A549 (cell line): ENCODE measurements around the gene COIL.

ENCODE experiments used
- CTCF ChIP-seq: fragments of >200 bp; sonication (Bioruptor Twin); formaldehyde crosslinking; IDR thresholded peaks from 3 replicates; pipeline ENCODE4 v1.5.1; 2016
- EP300 ChIP-seq, 2 experiments: fragments of >200 bp; sonication (Bioruptor Twin); formaldehyde crosslinking; IDR thresholded peaks; 2 replicates in 1 of 2; 3 replicates in 1 of 2; pipeline ENCODE4 v1.6.1; 2016 to 2017
- JUNB ChIP-seq: fragments of >200 bp; sonication (Bioruptor Twin); formaldehyde crosslinking; IDR thresholded peaks from 2 replicates; pipeline ENCODE4 v1.6.1; 2016
- KDM1A ChIP-seq: fragments of 200-600 bp; sonication (generic); IDR thresholded peaks from 2 replicates; pipeline ENCODE4 v1.6.1; 2016; ENCODE audit warnings: low read depth, mild to moderate bottlenecking
- MYC ChIP-seq: IDR thresholded peaks from 2 replicates; pipeline ENCODE4 v1.6.1; 2012; ENCODE audit warnings: mild to moderate bottlenecking, inconsistent platforms, low read length, improper control_type of control experiment, borderline replicate concordance
- POLR2A ChIP-seq: IDR thresholded peaks from 2 replicates; pipeline ENCODE4 v1.6.1; 2012; ENCODE audit warnings: mild to moderate bottlenecking, low read length
- RAD21 ChIP-seq, 2 experiments: fragments of >200 bp in 1 of 2; sonication (Bioruptor Twin) in 1 of 2; formaldehyde crosslinking in 1 of 2; IDR thresholded peaks in 1 of 2; conservative IDR thresholded peaks in 1 of 2; 2 replicates in 1 of 2; 3 replicates in 1 of 2; pipeline ENCODE4 v1.6.1; 2012 to 2018; ENCODE audit warnings: inconsistent platforms in 1 of 2
- TP53 ChIP-seq: fragments of 250-450 bp; sonication (Bioruptor Pico); IDR thresholded peaks from 2 replicates; pipeline ENCODE4 v1.5.0; 2021; ENCODE audit warnings: mild to moderate bottlenecking, moderate library complexity
- USF2 ChIP-seq: fragments of 450-650 bp; IDR thresholded peaks from 2 replicates; pipeline ENCODE4 v1.6.1; 2014; ENCODE audit warnings: antibody characterized with exemption
- TF ChIP-seq, protein P1 (sequence below): fragments of 200-600 bp; sonication (generic); IDR thresholded peaks from 2 replicates; pipeline ENCODE4 v1.6.1; 2016; ENCODE audit warnings: antibody characterized with exemption, mild to moderate bottlenecking, moderate library complexity

DNA sequence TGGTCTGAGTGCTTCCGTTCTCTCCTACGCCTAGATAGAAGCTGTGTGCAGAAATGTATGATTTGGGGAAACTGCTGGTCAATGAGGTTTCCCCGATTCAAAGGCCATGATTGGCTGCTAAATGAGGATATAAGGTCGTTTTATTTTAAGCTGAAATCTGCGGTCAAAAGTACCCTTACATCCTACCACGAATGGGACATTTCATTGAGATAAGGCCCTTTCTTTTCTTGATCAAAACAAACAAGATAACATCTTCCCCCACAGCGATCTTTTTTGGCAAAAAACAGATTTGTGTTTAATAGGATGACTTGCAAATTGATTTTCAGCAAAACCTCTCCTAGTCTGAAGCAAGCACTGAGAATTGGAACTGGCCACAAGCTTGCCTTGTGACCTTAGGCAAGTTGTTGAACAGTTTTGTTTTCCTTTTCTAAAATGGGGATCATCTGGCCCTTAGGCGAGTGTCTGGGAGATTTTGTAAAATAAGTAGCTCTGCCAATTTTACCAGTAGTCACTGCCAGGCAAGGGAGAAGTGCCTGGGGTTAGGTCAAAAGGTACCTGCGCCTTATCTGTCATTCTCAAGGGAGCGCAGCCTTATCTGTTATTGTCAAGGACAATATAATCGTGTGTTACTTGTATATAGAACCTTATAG, 17.7 kb upstream of the COIL start:
- no peak for TF ChIP-seq CTCF
- TF ChIP-seq MYC, result no peak
- no peak for TF ChIP-seq EP300 (IDR thresholded peaks at IDR 0.05)
- no peak for TF ChIP-seq POLR2A
- TF ChIP-seq TP53 (CRISPR knock-in tag), result no peak
- TF ChIP-seq USF2, result no peak
- TF ChIP-seq KDM1A, result no peak
- TF ChIP-seq, protein P1, sequence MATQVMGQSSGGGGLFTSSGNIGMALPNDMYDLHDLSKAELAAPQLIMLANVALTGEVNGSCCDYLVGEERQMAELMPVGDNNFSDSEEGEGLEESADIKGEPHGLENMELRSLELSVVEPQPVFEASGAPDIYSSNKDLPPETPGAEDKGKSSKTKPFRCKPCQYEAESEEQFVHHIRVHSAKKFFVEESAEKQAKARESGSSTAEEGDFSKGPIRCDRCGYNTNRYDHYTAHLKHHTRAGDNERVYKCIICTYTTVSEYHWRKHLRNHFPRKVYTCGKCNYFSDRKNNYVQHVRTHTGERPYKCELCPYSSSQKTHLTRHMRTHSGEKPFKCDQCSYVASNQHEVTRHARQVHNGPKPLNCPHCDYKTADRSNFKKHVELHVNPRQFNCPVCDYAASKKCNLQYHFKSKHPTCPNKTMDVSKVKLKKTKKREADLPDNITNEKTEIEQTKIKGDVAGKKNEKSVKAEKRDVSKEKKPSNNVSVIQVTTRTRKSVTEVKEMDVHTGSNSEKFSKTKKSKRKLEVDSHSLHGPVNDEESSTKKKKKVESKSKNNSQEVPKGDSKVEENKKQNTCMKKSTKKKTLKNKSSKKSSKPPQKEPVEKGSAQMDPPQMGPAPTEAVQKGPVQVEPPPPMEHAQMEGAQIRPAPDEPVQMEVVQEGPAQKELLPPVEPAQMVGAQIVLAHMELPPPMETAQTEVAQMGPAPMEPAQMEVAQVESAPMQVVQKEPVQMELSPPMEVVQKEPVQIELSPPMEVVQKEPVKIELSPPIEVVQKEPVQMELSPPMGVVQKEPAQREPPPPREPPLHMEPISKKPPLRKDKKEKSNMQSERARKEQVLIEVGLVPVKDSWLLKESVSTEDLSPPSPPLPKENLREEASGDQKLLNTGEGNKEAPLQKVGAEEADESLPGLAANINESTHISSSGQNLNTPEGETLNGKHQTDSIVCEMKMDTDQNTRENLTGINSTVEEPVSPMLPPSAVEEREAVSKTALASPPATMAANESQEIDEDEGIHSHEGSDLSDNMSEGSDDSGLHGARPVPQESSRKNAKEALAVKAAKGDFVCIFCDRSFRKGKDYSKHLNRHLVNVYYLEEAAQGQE, result no peak
- TF ChIP-seq RAD21 (conservative IDR thresholded peaks at IDR 0.05 in 1 of 2, IDR thresholded peaks at IDR 0.05 in 1 of 2), result no peak
- TF ChIP-seq JUNB, result no peak
